Measurements from ENCODE around the gene GPC6.

The GPC6 gene

GRCh38 chr13:93922063-93922855, 695.7 kb downstream of the GPC6 start:
- DNase-seq (ENCODE audit: low read depth) = no peak

GRCh38 chr13:93925990-93926389, 699.4 kb downstream of the GPC6 start:
- DNase-seq (ENCODE audit: low read depth) = no peak

- DNase-seq (ENCODE audit: low read depth) = no peak
Measured at GRCh38 chr13:93926425-93926824, 699.8 kb downstream of the GPC6 start.

- DNase-seq (ENCODE audit: low read depth) = no peak
Measured at GRCh38 chr13:93927431-93927830, 700.8 kb downstream of the GPC6 start.

- DNase-seq (ENCODE audit: low read depth) = no peak
Measured at GRCh38 chr13:93932901-93933300, 706.3 kb downstream of the GPC6 start.

- no peak for DNase-seq (ENCODE audit: low read depth)
Measured at GRCh38 chr13:93936901-93937300, 710.3 kb downstream of the GPC6 start.

- no peak for DNase-seq (ENCODE audit: low read depth)
Measured at GRCh38 chr13:93941444-93941843, 714.8 kb downstream of the GPC6 start.

GRCh38 chr13:93942016-93942415, 715.4 kb downstream of the GPC6 start:
- no peak for DNase-seq (ENCODE audit: low read depth)

- DNase-seq (ENCODE audit: low read depth) = no peak
Measured at GRCh38 chr13:93945621-93946020, 719.0 kb downstream of the GPC6 start.

- no peak for DNase-seq (ENCODE audit: low read depth)
Measured at GRCh38 chr13:93946994-93947393, 720.4 kb downstream of the GPC6 start.

GRCh38 chr13:93947651-93948050, 721.0 kb downstream of the GPC6 start:
- DNase-seq (ENCODE audit: low read depth) = no peak

GRCh38 chr13:93948162-93948922, 721.7 kb downstream of the GPC6 start:
- DNase-seq (ENCODE audit: low read depth) = no peak

- no peak for DNase-seq (ENCODE audit: low read depth)
Measured at GRCh38 chr13:93951108-93951507, 724.5 kb downstream of the GPC6 start.

GRCh38 chr13:93951951-93952350, 725.3 kb downstream of the GPC6 start:
- no peak for DNase-seq (ENCODE audit: low read depth)

- no peak for DNase-seq (ENCODE audit: low read depth)
Measured at GRCh38 chr13:93953841-93954240, 727.2 kb downstream of the GPC6 start.

GRCh38 chr13:93955904-93956303, 729.3 kb downstream of the GPC6 start:
- DNase-seq (ENCODE audit: low read depth) = no peak

GRCh38 chr13:93956426-93956825, 729.8 kb downstream of the GPC6 start:
- DNase-seq (ENCODE audit: low read depth) = no peak

- no peak for DNase-seq (ENCODE audit: low read depth)
Measured at GRCh38 chr13:93957371-93957770, 730.8 kb downstream of the GPC6 start.

GRCh38 chr13:93959796-93960533, 733.4 kb downstream of the GPC6 start:
- no peak for DNase-seq (ENCODE audit: low read depth)

GRCh38 chr13:93963266-93964145, 736.9 kb downstream of the GPC6 start:
- DNase-seq (ENCODE audit: low read depth) = peak; percentile 33

- DNase-seq (ENCODE audit: low read depth) = no peak
Measured at GRCh38 chr13:93964146-93964512, 737.5 kb downstream of the GPC6 start.

- no peak for DNase-seq (ENCODE audit: low read depth)
Measured at GRCh38 chr13:93965587-93965986, 739.0 kb downstream of the GPC6 start.
